Ammon's horn (tissue), 1 donor: ENCODE data around the gene PLCB3.
A peak's percentile ranks its signal among the peaks of the same experiment; 100 is the strongest.
"Not testable (repeated sequence)": the region's sequence is repeated elsewhere in the genome, so short reads cannot be mapped to it uniquely, and the experiment has no call there.

Experiments used
- DNase-seq: peaks from one replicate; pipeline ENCODE4 v3.0.0-alpha.2; 2016; ENCODE audit warnings: low spot score

The PLCB3 gene

DNA sequence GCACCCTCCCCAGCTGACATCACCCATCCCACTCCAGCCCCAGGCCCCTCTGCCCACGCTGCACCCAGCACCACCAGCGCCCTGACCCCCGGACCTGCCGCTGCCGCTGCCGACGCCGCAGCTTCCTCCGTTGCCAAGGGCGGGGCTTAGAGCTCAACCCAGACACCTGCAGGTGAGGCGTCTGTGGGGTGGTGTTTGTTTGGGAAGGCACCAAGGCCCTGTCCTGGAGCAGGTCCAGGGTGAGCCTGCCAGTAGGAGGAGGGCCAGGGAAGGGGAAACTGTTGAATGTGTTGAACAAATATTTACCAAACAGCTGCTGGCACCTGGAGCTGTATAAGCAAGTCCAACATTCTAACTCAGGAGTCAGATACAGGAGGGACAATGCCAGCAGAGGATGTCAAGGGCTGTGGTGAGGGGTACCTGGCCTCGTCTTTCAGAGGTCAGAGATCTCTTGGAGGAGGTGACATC lies 13.8 kb upstream of the PLCB3 start:
- no peak for DNase-seq

DNA sequence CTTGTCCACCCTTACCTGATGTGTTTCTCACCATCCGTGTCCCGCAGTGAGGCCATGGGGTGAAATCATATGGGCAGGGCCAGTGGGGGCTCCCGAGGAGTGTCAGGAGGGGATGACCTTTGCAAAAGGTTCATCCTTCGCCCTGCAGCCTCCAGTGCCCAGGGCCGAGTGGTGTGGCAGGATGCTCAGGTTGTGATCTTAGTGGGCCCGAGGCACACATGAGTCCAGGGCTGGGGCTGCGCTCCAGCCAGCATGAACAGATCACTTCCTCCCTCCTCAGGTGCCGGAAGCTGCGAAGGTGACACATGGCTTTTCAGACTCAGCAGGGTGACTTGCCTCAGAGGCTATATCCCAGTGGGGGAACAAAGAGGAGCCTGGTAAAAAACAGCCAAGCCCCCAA lies 13.3 kb upstream of the PLCB3 start:
- DNase-seq, result no peak

DNA sequence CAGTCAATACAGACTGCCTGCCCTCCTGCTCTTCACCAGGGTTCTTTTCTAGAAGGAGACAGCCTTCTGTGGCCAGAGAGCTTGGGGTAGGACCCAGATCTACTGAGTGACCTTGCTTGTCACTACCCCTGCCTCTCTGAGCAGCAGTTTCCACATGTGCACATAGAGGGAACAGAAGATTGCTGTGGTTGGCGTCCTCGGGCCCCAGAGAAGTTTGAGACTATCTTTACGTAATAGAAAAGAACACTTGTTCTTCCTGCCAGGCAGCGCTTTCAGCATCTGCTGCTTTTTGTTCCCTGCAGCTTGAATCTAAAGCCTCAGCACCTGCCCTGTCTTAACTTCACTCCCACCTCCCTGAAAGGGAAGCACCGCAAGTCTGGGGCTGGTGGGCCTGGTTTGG lies 12.3 kb upstream of the PLCB3 start:
- peak; percentile 42 for DNase-seq

DNA sequence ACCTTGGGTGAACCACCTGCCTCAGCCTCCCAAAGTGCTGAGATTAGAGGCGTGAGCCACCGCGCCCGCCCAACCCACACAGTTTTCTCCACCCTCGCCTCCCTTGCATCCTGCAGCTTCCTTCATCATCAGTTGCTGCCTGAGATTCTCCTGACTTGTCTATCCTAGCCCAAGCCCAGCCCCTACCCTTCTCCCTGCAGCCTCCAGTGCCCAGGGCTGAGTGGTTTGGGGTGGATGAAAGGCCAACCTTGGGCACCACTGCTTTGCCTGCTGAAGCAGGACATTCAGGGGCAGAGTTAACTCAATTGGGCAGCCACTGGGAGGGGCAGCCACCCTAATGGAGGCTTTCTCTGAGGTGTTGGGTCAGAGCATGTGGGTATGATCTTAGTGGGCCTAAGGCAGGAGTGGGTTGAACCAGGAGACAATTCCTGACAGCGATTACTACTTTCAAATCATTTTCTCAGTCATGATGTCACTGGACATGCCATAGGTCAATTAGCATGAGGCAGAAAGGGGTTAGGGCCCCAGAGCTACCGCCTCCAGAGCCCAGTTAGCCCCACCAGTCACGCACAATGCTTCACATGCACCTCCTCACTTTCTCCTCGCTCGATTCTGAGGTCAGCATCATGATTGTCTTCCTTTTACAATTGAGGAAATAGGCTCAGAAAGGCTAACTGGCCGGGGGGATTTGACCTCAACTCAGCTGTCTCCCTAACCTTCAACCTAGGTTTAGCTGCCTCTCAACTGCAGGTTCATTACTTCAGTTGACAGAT lies 11.5 kb upstream of the PLCB3 start:
- DNase-seq, result peak; percentile 71

DNA sequence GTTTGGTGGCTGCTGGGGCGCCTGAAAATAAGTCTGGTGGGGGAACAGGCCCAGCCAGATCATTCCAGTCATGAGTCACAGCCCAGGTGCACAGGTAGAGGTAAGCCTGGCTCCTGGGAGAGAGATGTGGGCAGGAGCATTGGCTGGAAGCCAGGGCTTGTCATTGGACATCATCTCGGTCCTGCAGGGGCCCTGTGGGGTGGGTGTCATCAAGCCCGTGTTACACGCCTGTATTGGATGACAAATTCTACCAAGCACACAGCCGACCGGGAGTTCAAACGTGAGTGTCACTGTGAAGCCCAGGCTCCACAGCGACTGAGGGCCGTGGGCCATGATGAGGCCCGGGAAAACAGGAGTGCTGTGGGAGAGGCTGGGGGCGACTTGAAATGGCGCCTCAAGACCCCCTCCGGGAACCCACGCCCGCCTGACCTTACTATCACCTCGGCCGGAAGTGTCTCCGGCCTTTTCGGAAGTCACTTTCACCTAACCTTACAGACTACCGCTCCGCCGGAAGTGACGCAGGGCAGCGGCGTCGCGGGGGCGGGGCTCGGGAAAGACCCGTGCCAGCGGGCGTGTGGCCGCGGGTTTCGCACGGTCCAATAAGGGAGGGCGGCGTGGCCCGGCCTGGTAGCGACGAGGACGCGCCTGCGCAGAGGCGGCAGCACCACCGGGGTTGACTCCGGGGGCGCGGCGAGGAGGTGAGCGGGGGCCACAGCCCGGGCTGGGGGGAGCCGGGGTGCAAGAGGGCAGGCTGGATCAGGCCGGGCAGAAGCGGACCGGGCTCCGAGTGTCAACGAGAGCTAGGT lies 10.7 kb upstream of the PLCB3 start, which contains the start of gene FKBP2:
Gene FKBP2 (plus strand): TSS at position 661 of the 806 bp plus-strand sequence. CDS start 1,293 bp downstream, outside the sequence.
- DNase-seq, result peak; percentile 97

DNA sequence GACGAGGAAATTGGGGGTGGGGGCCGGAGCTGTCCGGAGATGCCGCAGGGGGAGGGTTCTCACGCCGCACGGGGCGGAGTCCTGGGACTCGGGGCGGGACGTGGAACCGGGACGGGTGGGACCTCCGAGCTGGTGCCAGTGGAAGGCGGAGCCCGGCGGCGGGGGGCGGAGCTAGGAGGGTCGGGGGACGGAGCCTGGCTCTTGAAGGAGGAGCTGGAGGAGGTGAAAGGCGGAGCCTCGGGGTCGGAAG lies 10.2 kb upstream of the PLCB3 start:
- DNase-seq, result peak; percentile 100

DNA sequence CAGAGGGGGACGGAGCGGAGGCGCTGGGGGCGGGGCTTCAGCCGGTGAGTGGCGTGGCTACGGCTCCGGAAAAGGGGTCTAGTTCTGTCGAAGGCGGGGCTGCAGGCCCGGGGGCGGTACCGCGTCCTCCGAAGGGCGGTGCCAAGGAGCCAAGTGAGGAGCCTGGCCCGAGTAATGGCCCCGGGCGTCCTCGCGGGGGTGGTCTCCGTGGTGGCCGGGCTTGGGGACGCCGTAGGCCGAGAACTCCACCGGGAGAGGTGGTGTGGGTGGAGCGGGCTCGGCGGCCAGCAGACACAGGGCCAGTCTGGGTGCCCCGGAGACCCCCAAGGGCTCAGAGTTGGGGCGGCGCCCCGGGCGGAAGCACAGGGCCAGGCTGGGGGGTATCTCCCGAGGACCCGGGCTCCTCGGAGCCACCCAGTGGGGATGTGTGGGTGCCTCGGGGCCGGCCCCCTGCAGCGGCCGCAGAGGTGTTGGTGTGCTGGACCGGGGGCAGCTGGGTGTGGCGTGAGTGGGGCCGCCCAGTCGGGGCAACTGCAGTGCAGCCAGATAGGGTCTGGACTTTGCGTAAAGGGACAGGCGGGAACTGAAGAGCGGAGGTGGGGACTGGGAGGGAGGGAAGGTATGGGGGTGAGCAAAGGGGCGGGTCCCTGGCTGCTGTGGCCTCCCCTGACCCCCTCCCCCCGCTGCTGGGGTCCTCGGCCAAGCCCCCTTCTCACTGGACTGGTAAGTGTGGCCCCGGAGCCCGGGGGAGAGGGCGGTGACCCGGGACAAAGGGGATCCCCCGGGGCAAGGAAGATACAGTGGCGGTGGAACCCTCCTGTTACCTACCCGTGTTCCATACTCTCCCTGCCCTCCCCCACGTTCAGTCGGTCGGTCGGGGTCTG lies 9.6 kb upstream of the PLCB3 start:
- DNase-seq, result no peak

DNA sequence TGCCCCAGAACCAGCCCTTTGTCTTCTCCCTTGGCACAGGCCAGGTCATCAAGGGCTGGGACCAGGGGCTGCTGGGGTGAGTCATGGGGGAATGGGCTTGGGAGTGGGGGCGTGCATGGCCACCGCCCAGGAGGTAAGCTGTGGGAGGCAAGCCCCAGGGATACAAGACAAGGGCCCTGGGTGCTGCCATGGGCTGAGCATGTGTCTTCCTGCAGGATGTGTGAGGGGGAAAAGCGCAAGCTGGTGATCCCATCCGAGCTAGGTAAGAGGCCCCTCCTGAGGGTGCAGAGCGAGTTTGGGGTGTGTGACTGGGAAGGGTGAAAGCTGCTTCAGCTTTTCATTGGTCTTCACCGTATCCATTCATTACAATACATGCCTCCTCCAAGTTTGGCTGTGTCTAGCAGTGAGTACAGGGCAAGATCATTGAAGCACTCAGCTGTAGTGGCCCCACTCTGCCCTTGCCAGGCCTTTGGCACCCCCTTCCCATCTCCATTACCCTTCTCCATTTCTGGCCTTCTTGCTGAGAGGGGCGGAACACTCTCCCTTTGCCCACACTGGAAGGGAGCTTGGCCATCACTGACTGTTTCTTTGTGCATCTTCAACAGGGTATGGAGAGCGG lies 8.0 kb upstream of the PLCB3 start:
- no peak for DNase-seq

DNA sequence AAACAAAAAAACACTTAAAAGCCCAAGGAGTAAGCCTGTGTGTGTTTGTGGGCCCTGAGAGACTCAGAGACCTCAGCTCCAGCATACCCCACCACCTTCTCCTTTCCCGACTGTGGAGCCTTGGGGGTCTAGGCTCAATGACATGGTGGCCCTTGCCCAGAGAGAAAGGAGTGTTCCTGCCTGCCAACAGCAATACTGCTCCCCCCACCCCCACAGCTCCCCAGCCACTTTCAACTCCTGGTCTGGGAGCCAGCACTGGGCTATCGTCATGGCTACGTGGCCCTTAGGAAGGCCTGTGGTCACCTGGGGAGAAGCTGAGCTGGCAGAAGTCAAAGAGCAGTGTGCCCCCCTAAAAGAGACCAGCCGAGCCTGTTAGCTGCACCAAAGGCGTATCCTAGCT lies 7.2 kb upstream of the PLCB3 start:
- no peak for DNase-seq

DNA sequence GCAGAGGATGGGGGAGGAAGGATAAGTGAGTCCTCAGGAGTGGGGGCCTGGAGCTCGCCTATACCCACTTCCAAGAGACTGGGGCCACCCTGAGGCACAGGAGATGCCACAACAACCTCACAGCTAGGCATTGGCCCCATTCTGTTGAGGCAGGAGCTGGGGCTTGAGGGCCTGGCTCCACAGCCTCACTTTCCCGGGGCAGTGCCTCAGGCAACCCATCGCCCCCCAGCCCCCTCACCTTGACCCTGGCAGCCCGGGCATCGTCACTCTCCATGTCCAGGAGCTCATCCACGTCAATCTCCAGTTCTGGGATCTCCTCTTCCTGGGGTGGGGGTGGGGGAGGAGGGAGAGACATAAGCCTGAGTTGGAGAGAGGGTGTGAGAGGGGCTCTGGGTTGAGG lies 6.4 kb upstream of the PLCB3 start:
- DNase-seq, result no peak

DNA sequence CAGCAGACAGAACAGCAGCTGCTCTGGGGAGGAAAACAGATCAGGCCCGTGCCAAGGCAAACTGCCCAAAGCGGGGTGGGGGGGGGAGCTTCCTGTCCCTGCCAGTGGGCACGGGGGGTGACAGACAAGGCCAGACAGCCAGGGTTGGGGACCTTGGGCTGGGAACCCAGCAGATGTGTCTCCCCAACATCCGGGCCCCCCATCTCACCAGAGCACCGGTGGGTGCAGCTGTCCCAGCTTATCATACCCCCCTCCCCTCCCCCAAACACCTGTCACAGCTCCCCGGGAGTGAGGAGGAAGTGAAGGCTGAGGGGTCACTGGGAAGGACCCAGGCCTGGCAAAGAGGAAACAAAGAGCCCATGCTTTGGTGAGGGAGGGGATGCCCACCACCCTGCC lies 5.9 kb upstream of the PLCB3 start:
- no peak for DNase-seq

DNA sequence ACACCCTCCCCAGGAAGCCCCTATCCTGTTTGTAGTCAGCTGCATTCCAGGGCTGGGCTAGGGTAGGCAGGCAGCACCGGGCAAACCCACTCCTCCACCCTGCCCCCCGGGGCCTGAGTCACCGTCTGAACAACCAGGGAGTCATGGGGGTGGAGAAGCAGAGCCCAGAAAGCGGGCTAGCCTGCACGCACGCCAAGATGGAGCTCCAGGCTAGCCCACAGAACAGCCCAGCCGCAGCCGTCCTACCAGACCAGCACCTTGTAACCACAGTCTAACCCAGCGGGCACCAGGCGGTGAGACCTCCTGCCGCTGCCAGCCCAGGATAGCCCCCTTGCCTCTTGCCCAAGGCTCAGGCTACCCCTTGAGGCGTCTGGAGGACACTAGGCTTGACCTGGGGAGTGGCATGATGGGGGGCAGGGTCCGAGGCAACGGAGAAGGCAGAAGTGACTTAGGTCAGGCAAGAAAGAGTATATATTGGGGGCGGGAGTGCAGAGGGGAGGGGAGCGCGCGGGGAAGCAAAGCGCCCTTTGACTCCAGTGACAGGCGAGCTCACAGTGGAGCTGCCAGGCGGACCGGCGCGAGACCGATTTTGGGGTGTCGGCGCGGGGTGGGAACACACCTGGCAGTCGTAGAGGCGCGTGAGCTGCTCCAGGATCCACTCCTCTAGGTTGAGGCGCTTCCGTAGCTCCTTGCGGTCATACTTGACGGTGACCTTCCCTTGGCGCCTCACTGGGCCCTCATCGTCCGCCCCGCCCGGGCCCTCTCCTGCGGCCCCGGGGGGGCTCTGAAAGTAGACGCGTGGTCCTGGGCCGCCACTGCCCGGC lies 5.3 kb upstream of the PLCB3 start:
- no peak for DNase-seq

DNA sequence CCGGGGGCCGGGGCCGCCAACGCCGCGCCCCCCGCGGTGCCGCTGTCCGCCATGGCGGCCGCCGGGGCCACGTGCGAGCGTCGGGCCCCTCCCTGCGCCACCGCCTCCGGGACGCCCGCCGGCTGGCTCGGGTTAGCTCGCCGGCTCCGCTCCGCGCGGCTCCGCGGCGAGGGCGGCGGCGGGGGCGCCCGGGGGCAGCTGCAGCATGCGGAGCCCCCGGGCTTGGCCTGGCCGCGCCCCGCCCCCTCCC lies 4.8 kb upstream of the PLCB3 start:
- DNase-seq, result not testable (repeated sequence)

DNA sequence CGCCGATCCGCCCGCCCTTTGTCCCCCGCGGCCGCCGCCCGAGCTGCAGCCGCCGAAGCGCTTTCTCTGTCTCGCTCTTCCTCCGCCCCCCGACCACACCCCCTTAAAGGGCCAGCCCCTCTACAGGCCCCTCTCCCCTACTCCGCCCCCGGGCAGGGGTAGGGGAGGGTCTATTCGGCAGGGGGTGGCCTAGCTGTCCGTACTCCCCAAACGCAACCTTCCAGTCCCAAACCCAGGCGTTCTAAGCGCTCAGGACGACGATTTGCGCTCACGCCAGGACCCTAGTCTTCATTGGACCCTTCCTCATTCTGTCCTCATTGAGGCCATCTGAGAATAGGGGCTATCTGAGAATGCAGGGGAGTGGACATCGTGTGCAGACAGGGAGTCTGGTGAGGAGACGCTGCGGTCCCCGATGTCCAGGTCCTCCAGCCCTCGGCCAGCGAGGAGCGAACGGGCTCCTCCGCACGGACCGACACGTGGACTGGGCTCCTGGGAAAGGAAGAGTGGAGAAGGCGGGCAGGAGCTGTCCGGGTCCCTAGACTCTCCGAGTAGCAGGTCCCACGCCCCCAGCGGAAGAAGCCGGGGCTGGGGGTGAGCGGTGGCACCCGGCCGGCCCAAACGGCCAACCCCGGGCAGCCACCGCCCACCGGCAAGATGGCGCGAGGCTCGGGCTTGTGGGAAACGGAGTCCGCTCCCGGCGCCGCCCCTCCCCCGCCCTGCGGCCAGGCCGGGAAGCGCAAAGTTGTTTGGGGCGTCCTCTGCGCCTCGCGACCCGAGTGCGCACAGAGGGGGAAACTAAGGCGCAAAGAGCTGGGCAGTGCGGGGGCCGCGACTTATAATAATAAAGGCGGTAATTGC lies 4.2 kb upstream of the PLCB3 start, which contains the start of gene PPP1R14B:
Gene PPP1R14B (minus strand): TSS at position 73 of the 858 bp plus-strand sequence. CDS start 270 bp downstream, outside the sequence.
- peak; percentile 88 for DNase-seq

DNA sequence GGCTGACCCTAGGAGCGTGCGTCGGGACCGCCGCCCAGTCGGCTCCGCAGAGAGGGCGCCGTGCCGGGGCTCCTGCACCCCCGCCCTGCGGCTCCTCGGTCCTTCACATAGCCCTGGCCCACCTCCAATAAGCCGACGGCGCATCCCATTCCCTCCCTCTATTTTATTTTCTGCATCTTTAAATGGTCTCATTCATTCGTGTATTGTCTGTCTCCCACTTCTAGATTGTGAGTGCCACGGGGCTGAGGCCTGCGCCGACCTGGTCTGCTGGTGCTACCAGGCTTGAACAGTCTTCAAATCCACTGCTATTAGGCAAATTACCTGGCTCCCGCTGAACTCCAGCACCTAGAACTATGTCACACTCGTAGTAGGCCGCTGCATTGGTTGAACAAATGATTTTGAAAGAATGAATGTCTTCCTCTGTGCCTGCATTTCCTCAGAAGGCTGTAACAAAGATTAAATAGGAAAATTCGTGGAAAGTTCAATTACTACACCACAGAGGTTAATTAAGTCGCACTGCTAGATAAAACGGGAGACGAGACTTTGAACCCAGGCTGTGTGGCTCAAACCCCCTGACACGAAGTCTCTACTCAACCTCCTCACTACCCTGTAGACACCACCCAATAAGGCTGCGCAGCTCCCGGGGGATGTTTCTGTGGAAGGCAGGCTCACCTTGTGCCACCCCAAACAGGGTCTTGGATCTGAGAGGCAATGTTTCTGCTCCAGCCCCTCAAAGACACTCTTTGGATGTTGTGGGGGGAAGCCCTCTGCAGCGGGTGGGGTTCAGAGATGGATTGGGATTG lies 3.4 kb upstream of the PLCB3 start:
- DNase-seq, result no peak

DNA sequence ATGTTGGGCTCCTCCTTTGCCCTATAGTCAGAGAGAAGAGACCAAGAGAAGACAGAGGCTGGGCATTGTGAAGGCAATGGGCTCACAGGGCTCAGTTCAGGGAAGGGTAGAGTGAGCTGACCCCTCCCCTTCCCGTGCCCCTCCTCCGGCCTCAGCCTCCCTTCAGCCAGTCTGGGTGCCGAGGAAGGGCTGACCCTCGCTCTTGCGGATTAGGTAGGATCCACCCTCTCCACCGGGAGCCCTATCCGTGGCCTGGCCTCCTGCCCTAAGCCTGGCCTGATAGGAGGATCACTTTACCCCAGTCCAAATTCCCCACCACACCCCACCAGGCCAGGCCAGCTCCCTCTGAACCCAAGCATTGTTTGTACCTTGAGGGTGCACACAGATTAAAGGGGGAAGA lies 2.8 kb upstream of the PLCB3 start:
- no peak for DNase-seq

DNA sequence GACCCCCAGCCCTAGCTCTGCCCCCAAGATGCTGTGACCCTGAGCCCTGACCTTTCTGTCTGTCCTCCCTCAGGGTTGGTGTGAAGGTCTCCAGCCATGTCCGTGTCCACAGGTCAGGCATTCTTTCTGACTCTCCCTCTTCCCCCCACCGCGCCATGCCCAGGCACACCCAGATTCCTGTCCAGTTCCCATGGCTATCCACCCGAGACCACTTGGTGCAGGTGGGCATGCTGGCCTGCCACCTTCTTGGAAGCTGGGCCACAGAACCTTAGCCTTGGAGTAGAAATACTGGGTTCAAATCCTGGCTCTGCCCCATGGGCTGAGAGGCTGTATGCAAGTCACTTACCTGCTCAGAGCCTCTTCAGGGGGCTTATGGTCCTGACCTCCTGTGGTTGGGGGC lies 2.3 kb upstream of the PLCB3 start:
- no peak for DNase-seq

DNA sequence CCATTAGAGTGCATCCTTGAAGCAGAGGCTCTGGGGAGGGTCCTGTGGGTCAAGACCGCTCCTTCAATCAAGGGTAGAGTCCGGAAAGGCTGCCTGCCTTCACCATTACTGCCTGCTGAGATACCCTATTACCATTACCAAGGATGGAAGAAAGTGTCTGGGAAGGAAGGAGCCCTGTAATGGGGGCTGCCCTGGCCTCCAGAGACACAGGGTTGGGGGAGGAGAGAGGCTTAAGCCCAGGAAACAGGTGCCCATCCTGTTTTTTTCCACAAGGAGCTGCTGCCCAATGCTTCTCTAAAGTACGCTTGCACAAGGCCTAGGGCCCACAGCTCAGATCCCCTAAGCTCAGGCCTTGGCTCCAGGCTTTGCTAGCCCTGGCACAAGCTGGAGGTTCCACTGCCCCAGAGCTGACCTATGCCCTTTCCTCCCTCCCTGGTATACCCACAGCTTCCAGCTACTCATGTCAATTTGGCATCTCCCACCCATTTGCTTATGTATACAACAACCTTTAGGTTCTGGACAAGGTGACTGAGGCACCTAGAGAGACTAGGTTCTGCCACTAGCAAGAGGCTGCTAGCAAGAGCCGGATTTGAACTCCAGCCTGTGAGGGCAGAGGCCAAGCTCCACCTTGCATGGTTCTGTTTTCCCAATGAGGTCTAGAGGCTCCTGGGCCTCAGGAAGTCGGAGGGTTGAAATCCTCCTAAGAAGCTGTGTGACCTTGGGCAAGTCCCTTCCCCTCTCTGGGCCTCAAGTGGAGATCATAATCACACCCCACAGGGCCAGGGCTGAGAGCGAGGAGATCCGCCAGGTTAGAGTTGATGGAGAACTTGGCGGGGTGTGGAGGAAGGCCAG lies 1.5 kb upstream of the PLCB3 start:
- no peak for DNase-seq
